ENCODE data around the gene CAPS2.

DNA sequence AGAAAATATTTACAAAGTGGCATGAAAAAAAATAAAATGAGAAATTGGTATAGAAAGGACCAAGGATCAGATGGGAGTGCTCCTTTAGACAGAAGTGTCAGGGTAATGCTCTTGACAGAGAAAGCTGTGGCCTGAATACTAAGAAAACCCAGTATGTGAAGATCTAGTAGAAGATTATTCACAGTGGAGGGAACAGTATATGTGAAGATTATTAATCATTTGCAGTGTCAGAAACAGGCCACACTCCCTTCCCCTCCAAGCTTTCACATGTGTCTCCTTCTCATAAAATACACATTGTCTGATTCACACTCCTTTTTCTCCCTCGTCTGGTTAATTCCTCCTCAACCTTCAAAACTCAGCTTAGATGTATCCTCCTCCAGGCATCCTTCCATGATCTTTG lies 41.3 kb downstream of the CAPS2 start:
- TF ChIP-seq MXI1 (IDR thresholded peaks at IDR 0.05; ENCODE audit: low read depth, low read length) = no peak
- TF ChIP-seq, protein P1, sequence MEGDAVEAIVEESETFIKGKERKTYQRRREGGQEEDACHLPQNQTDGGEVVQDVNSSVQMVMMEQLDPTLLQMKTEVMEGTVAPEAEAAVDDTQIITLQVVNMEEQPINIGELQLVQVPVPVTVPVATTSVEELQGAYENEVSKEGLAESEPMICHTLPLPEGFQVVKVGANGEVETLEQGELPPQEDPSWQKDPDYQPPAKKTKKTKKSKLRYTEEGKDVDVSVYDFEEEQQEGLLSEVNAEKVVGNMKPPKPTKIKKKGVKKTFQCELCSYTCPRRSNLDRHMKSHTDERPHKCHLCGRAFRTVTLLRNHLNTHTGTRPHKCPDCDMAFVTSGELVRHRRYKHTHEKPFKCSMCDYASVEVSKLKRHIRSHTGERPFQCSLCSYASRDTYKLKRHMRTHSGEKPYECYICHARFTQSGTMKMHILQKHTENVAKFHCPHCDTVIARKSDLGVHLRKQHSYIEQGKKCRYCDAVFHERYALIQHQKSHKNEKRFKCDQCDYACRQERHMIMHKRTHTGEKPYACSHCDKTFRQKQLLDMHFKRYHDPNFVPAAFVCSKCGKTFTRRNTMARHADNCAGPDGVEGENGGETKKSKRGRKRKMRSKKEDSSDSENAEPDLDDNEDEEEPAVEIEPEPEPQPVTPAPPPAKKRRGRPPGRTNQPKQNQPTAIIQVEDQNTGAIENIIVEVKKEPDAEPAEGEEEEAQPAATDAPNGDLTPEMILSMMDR (IDR thresholded peaks at IDR 0.05 in 2 of 3, conservative IDR thresholded peaks at IDR 0.05 in 1 of 3; ENCODE audit: control insufficient read depth in 2 of 3, extremely low read depth in 1 of 3, insufficient read depth in 1 of 3, low read depth in 3 of 3, low read length in 3 of 3) = no peak
